GM03348 (cell line): Measurements from ENCODE around the gene SNRPD1.
"Not testable (repeated sequence)": the region's sequence is repeated elsewhere in the genome, so short reads cannot be mapped to it uniquely, and the experiment has no call there.

Experiments
- DNase-seq: peaks from one replicate; pipeline ENCODE4 v3.0.0; 2012; ENCODE audit warnings: low spot score

Gene SNRPD1

DNA sequence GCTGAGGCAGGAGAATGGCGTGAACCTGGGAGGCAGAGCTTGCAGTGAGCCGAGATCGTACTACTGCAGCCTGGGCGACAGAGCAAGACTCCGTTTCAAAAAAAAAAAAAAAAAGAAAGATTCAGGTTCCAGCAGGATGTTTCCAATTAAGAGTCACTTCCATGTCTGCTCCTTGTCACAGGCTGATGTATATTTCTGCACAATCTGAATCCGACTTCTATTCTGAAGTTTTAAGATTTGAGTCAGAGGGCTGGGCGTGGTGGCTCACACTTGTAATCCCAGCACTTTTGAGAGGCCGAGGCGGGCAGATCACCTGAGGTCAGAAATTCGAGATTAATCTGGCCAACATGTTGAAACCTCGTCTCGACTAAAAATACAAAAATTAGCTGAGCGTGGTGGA lies 24.7 kb downstream of the SNRPD1 start:
- DNase-seq, result no peak

DNA sequence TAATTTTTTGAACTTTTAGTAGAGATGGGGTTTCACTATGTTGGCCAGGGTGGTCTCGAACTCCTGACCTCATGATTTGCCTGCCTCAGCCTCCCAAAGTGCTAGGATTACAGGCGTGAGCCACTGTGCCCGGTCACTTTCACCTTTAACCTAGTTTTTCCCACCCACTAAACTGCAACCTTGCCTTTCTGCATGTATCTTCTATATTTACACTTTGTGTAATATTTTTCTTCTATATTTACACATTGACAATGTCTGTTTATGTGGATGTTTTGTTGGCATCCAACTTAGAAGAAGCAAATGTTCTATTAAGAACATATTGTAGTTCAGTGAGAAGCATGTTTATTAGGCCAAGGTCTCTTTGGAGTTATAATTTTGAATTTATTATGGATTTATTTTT lies 26.7 kb downstream of the SNRPD1 start:
- no peak for DNase-seq

DNA sequence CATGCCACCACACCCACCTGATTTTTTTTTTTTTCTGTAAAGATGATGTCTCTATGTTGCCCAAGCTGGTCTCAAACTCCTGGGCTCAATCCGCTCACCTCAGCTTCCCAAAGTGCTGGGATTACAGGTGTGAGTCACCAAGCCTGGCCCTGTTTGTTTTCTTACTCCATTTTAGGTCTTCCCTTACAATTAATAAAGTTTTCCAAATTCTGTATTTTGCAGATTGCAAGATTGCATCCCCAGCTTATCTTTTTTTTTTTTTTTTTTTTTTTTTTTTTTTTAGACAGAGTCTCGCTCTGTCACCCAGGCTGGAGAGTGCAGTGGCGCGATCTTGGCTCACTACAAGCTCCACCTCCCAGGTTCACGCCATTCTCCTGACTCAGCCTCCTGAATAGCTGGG lies 28.3 kb downstream of the SNRPD1 start:
- not testable (repeated sequence) for DNase-seq

DNA sequence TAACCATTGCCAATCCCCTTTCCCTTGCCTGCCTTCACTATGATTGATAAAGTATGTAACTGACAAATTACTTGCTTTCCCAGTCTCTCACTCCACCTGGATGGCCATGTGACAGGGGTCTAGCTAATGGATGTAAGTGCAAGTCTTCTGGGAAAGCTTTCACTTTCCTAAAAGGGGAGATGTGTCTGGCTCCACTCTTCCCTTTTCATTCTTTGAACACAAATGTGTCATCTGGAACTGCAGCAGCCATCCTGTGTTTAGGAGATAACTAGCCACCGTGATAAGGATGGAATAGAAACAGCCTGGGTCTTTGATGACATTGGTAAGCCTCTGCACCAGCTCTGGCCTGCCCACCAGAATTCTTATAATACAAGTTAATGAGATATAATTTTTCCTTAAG lies 38.2 kb downstream of the SNRPD1 start:
- DNase-seq, result no peak

- no peak for DNase-seq
Measured at GRCh38 chr18:21652073-21652472, 40.0 kb downstream of the SNRPD1 start.

DNA sequence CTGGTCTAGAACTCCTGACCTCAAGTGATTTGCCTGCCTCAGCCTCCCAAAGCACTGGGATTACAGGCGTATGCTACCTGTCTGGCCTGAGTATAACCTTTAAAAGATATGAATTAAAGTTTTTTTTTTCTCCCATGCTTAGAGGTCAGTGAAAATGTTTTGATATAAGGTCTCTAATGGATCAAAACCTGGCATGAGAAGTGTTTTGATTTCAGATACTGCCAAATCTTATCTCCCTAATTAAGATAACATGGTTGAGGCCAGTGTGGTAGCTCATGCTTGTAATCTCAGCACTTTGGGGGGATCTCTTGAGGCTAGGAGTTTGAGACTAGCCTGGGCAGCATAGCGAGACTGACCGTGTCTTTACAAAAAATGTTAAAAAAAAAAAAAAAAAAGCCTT lies 41.2 kb downstream of the SNRPD1 start:
- DNase-seq, result no peak

GRCh38 chr18:21656402-21656801 lies 44.3 kb downstream of the SNRPD1 start:
- DNase-seq, result peak; percentile 35

DNA sequence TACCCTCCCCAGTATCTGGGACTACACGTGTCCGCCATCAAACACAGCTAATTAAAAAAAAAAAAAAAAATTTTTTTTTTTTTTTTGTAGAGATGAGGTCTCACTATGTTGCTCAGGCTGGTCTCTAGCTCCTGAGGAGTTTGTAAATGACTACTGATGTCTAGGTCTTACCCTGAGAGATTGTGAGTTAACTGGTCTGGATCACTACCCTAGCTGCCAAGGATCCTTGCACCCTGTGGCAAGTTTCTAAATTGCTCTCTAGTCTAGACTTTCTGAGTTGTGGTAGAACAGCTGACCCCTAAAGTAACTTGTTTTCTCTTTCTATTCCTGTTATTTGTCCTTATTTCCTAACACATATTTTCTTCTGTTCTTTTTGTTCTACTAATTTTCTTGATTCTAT lies 48.0 kb downstream of the SNRPD1 start:
- no peak for DNase-seq

- DNase-seq, result no peak
Measured at GRCh38 chr18:21662581-21662980, 50.5 kb downstream of the SNRPD1 start.

- DNase-seq, result no peak
Measured at GRCh38 chr18:21663578-21663977, 51.5 kb downstream of the SNRPD1 start.

GRCh38 chr18:21664069-21664468 lies 52.0 kb downstream of the SNRPD1 start:
- no peak for DNase-seq

GRCh38 chr18:21669736-21670285 lies 57.7 kb downstream of the SNRPD1 start:
- DNase-seq, result no peak

GRCh38 chr18:21672521-21673267 lies 60.6 kb downstream of the SNRPD1 start:
- peak; percentile 11 for DNase-seq

DNA sequence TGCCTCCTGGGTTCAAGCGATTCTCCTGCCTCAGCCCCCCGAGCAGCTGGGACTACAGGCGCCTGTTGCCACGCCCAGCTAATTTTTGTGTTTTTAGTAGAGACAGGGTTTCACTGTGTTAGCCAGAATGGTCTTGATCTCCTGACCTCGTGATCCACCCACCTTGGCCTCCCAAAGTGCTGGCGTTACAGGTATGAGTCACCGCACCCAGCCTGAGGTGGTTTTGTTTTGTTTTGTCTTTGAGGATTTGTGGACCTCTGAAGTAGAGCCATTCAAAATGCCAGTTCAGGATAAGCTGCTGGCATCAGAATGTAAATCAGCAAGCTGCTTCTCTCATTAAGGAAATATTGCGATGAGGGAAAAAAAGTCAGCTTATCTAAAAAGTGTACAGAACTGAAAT lies 63.2 kb downstream of the SNRPD1 start:
- not testable (repeated sequence) for DNase-seq

DNA sequence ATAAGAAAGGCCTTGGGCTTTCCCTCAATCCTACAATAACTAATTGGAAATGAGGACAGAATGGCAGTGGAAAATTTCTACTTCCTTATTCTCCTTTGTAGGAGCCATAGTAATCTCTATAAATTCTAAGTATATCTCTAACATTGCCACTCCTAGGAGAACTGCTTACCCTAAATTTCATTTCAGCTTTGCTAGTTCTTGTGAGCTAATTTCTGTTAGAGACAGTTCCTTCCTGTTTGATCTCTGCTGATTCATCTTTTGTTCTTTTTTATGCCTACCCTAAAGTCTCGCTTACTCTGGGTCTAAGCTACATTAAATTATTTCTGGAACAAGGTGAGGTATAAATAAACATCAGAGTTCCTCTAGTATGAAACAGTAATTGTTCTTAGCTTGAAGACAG lies 66.7 kb downstream of the SNRPD1 start:
- no peak for DNase-seq

GRCh38 chr18:21680161-21680560 lies 68.0 kb downstream of the SNRPD1 start:
- no peak for DNase-seq

DNA sequence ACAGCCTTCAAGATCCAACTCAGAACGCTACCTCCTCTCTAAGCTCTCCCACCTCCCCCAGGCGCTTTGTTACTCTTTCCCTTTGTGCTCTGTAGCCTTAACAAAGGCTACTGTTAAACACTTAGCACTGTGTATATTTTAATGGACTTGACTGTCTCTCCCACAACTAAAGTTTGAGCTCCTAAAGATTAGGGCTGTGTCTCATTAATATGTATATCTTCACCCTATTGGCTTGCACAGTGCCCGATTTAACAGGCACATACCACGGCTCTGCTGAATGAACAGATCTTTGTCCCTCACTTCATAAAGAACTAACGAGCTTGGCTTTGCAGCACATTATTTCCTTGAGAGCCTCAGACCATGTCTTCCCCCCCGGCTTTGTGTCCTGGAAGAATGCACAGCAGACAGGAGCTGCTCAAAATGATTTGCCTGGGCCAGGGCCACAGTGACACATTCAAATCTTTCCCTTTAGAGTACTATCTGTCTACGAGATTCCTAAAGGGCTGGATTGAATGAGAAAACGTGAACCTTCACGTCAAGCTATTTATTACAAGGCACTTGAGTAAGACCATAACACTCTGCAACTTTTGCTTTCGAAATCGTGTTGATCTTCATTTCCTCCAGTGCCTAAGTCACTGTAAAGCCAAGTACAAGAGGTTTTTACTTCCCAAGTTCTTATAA lies 70.4 kb downstream of the SNRPD1 start:
- peak; percentile 59 for DNase-seq
